NCI-H2196 (cell line): ENCODE data around the gene IMMT.
"Not testable (repeated sequence)": the region's sequence is repeated elsewhere in the genome, so short reads cannot be mapped to it uniquely, and the experiment has no call there.

Experiments
- DNase-seq: peaks from one replicate; lab custom pipeline; 2025; ENCODE audit not compliant: unreplicated experiment; lab: John Stamatoyannopoulos, UW

Gene IMMT

DNA sequence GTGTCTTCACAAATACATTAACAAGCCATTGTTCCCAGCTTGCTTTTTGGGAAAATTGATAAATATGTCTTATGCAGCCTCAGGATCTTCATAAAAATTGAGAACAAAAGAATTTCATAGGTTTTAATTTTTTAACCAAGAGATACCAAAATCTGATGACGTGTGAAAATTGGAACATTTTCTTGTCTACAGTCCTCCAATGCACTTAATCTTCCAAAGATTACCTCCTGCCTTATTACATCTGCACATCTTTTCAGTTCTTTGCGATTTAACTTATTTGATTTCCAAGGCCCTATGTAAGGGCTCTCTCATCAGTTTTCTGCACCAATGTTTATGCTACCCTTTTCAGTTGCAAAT lies 7.1 kb upstream of the IMMT start:
- no peak for DNase-seq

DNA sequence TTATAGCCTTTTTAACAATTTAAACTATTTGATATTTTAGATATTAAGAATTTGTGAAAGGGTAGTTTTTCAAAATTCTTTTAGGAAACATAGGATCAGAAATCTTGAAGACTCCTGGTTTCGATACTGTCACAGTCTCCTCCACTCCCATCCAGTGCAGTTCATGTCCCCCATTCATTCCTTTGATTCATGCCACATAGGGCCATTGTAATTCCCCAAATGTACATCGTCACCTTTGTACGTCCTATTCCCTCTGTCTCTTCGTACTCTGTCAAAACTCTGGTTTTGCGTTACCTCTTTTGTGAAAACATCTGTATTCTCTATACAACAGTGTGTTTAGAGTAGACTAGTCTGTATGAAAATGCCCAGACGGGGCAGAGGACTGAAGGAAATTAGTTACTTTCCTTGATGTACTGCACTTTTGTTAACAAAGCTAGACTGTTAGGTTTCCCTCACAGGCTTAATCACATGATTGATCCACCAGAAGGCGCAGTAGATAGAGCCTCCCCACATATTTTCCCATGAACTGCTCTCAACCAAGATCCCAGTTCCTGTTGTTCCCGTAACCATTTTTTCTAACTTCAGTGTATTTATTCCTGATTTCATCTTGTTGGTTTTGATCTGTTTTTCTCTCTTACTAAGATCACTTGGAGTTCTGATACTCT lies 6.5 kb upstream of the IMMT start:
- DNase-seq, result no peak

DNA sequence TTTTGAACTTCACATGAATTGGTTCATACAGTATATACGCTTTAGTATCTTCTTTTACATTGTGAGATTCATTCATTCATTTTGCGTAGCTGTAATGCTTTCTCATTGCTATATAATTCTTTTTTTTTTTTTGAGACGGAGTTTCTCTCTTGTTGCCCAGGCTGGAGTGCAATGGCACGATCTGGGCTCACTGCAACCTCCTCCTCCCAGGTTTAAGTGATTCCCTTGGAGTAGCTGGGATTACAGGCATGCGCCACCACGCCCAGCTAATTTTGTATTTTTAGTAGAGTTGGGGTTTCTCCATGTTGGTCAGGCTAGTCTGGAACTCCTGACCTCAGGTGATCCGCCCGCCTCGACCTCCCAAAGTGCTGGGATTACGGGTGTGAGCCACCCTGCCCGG lies 5.3 kb upstream of the IMMT start:
- DNase-seq, result not testable (repeated sequence)

DNA sequence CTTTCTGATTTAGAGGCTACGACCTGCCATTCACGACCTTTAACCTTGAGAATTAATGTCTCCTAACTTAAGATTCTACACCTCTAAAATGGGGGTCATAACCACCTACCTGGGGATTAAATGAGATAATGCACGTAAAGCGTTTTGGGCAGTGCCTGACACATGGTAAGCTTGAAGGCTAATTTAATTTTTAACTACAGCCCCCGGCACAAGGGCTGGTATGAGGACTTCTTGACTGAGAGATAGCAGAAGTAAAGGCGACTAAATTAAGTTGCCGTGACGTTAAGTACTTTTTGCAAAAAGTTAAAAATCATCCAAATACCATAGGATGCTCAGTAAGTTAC lies 4.5 kb upstream of the IMMT start:
- no peak for DNase-seq

DNA sequence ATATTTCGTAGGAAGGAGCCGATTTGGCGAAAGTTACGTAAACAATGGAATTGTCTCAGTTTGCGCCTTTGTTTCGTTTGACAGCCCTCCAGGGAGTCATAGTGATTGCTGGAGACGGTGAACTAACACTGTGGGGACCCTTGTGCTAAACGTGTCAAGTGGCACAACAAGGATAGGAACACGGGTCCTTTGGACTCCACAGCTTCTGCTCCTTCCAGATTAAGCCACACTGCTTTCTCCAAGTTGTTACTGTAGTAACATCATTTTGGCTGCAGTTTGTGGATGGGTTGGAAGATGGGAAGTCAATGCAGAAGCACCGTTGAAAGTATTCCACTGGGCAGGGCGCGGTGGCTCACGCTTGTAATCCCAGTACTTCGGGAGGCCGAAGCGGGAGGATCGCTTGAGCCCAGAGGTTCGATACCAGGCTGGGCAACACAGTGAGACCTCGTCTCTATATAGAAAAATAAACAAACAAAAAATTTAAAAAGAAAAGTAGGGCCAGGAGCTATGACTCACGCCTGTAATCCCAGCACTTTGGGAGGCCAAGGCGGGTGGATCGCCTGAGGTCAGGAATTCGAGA lies 636 bp upstream of the IMMT start:
- DNase-seq, result no peak

DNA sequence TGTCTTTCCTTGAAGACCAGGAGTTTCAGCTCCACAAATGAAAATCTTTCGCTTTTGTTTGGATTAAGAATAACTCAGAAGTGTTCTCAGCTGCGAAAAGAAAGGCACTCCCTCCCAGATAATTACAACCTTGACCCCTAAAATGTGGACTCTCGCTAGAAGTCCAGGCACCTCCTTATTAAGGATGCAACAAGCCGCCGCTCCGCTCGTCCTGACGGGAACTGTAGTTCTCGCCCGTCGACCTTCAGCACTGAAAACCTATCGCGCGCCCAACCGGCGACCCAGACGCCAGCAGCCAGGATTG lies 559 bp downstream of the IMMT start:
- DNase-seq, result peak; percentile 76

DNA sequence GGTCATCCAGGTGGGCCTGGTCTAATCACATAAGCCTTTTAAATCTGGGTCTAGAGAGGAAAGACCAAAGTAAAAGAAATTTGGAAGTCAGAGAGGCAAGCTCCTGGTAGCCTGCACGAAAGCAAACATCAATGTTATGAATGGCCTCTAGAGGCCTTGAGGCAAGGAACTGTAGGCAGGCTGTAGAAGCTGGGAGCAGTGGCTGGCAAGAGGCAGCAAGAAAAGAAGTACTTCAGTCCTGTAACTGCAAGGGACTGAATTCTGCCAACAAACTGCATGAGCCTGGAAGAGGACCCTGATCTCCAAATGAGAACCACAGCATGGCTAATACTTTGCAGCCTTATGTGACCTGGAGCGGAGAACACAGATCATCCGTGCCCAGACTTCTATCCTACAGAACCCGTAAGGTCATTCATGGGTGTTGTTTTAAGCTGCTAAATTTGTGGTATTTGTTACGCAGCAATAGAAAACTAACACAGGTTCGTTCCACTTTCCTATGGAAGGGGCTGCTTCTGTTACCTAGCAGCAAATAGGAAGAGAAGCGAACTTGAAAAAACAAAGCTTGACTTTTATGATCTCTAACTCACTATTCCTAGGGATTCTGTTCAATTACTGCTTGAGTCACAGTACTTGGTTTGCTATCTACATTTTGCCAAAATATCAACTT lies 1.2 kb downstream of the IMMT start:
- DNase-seq, result no peak

DNA sequence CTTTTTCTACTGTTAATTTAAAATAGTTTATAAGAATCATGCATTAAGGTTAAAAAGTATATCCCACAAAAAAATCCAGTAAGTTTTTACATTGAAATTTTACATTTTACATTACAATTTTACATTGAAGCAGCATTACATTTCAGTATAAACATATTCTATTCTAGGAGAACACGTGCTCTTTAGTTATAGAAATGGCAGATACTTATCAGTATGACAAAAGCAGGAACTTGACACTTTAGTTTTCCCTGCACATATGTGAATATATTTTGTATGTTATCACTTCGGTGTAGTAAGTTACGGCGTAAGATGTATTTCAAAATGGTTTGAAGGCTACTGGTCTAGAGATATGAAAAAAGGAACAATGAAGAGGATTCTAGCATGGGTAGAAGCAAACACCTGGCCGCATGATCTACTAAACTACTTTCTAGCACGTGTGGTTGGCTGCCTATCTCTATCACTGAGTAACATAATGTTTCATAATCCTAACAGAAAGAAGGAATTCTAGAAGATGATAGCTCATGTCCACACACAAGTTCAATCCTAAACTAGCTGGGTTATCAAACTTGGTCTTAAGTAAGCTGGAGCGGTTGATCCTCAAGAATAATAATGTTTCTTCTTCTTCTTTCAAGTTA lies 5.4 kb downstream of the IMMT start:
- DNase-seq, result no peak

DNA sequence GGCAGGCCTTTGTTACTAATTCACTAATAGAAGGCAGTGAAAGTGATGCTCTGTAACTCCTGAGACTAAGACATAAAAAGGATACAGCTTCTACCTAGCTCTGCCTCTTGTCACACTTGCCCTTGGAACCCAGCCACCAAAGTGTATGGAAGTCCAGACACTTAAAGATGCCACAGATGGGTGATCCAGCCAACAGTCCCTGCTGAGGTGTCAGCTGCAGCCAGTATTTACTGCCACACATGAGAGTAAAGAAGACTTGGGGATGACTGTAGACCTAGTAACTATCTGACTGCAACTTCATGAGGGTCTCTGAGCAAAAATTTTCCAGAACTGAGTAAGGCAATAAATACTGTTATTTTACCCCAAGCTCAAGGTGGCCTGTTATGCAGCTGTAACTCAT lies 8.8 kb downstream of the IMMT start:
- no peak for DNase-seq

DNA sequence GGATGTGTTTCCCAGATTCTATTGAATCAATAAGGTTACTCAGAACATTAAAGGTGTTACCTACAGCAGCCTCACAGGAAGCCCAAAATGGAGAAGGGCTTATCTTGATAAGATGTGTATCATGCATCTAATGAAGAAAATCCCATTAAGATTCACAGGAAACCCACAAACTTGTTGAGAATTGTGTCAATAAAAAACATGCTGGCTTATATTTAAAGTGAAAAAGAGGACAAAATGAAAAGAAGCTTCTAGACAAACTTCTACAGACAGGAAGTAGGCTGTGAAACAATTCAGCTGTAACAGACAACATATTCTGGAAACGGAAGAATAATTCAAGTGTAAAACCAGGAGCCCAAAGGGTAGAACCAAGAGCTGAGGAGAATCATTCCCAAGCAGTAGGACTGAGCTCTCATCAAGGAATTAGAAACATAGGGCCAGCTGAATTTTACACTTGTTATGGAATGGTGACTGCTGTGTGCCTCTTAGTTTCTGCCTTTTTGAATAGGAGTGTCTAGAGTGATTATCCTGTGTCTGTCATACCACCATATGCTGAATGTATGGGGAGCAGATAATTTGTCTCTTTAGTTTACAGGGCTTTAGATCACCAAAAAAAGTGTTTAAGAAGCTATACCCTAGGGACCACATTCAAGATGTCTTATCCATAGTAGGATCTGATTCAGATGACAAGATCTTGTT lies 9.6 kb downstream of the IMMT start:
- no peak for DNase-seq

DNA sequence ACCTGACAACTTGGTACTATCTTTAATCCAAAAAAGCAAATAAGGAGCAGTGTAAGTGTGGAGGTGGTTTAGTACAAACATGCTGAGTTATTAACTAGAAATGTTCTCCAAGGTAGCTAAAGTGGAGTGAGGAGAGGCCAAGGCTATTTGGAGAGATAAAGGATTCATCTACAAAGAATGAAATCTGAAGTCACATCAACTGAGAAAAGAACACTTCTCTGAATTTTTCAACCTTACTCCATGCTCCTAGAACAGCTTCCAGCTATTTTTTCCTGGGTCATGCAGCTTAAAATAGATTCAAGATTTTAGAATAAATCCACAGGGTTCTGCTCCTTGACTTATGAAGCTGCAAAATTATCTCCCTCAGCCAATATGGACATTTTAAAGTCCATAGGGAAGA lies 18.7 kb downstream of the IMMT start:
- no peak for DNase-seq

DNA sequence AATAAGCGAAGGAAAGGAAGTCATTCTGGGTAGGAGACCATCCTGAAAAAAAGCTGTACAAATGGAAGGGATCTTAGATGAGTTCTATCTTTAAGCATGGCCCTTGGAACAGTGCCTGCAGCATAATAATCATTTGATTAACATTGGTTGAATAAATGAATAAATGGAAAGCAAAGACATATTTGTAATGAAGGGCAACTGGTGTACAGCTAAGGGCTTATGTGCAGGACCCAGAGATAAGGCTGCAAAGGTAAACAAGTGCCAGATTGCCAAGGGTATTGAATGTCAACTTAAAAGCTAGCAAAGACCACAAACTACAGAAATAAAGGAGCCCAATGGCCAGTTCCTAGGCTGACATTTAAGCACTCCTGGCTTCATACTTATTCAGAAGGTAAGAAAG lies 19.4 kb downstream of the IMMT start:
- no peak for DNase-seq

DNA sequence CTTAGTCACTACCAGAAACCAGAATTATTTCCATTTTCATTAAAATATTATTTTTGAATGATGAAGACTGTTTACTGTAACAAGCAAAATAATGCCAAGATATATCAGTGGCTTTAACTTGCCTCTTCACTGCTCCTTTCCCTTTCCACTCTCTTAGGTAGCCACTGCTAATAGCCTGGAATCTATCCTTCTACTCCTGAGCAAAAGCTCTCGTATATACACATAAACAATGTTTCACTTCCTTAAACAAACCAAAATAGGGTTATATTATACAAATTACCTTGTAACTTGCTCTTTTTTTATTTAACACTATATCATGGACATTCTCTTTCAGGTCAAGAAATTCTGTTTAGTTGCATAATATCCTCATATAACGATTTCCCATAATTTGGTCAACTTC lies 20.8 kb downstream of the IMMT start:
- no peak for DNase-seq

DNA sequence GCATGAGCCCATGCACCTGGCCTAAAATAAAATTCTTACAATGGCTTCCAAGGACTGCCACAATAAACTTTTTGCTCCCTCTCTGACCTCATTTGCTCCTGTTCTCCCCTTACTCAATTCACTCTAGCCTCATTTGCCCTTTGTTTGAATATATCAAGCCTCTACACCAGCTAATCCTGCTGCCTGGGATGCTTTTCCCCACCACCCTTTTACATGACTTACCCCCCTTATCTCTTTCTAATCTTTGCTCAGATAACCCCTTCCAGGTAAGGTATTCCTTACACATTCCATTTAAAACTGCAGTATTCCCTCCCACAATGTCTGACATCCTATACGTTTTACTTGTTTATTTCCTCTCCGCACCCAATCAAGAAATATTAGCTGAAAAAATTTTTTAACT lies 22.7 kb downstream of the IMMT start:
- DNase-seq, result no peak

DNA sequence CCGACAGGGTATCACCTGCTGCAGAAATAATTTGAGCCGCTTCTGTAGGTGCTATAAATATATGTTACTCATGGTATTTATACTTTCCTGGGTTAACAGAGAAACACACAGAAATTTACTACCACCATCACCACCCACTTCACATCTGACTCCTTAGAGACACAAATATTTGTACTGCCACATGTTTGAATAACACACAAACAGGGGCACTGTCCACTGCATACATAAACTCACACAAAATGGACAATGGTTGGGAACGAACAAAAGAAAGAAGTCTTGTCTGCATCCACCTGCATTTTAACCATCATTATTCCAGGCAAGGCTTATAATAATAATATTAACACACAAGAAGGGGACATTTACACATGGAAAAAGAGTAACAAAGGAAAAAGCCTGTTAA lies 24.0 kb downstream of the IMMT start:
- no peak for DNase-seq

DNA sequence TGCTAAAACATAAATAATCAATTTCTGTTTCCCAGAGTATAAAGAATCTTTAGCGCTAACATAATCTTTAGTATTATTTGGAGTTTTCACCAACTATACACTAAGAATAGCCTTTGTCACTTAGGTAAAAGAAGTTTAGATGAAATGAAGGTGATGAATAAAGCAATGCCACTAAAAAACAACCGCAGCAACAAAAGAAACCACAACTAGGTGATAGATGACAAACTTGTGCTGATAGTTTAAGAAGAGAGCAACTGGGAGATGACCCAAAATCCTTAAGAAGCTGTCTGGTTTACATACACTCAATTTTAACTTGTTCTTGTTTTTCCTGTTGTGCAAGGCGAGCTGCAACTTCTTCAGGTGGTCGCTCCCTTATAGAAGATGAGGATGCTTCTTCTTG lies 24.8 kb downstream of the IMMT start:
- no peak for DNase-seq

DNA sequence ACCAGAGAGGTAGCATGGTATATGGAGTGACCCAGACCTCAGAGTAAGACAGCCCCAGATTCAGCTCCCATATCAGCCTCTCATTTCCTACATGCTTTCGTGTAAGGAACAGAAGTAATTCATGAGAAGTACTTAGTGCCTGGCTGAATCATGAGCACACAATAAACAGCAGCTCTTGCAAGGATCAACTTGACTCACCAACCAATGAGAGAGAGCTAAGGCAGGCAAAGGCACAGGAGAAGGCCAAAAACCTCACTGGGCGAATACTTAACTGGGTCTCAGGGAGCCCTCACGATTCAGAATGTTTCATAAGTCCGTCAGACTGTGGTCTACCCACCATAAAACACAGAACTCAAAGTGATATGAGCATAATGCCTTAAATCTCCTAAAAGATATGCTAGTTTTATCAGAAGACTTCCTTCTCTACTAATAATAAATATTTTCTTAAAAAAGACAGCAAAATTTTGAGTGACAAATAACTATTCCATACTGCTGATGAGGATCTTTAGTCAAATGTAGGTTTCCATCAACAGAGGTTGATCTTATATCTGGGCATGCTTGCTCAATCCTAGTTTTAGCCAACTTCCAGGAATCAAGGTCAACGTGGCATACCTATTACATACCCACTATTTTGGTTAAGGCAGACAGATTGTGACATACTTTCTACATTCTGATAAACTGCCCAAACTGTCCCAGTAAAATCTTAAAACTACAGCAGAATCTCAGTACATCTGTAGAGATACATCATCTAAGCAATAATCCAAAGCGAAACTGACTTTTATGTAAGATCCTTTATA lies 34.9 kb downstream of the IMMT start:
- DNase-seq, result no peak

DNA sequence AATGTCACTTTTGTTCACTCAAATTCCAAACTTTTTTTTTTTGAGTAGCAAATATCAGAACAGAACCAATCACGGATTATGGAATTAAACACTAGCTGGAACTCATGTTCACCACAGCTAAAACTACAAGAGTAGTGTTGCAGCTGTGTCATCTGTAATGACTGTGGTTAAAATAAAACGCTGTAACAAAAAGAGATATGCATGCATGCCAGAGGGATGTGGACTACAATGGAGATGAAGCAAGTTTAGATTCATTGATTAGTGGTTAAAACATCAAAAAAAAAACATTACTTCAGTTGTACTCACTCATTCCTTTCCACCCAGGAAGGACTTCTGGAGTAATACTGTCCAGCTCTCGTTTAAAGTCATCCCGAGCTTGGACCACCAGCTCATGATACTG lies 37.0 kb downstream of the IMMT start:
- no peak for DNase-seq

DNA sequence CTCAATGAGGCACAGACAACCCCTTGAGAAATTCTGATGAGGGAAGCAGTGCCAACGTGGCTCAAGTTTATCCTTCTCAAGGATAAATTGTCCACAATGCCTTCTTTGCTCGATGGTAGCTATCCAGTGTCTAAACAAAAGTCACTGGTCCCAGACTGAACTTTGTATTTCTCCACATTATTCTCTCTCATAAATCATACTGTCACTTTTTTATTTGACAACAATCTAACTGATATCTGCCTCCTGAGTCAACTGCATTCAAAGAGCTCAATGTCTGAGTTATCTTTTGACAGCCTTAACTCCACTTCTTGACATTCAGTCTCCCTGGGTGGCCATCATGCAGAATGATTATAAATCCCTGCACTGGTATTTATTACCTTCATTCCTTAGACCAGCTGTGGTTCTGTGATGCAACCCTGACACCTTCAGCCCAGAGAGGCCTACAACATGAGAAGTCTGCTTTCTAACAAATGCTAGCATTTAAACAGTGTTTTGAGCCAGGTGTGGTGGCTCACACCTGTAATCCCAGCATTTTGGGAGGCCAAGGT lies 38.2 kb downstream of the IMMT start:
- no peak for DNase-seq

DNA sequence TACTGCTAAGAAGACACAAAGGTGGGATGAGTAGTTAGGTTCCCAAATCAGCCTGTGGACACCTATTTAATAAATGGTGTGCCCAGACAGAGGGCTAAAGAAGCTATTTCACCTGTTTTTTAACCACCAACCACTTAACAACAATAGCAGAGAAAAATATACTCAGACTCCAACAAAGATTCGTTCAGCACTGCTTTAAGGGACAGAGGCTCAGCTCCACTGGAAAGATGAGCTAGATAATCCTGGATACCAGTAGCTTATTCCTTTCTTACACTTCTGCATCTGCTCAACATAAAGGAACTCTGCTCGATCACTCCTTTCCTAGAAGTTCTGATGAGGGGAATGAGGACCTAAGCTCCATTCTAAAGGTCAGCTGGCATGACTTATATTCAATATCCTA lies 44.8 kb downstream of the IMMT start:
- DNase-seq, result no peak

DNA sequence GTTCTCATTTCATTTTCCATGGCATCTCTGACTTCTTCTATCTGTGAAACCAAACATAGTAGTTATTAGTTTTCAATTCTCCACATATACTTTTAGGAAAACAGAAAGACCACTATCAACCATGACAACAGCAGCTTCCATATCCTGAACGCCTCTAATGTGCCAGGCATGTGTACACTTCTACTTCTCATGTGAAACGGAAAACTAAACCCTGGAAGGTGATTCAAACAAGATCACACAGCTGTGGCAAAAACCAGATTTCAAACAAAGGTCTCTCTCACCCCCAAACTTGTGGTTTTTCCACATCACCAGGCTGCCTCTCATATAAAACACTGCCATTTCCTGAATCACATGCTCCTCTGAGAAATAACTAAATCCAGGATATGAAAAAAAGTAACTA lies 47.5 kb downstream of the IMMT start:
- no peak for DNase-seq
